OCI-LY1 (cell line): ENCODE data around the gene LSMEM2.

ENCODE experiments used
- H2AFZ ChIP-seq: fragments of 200-600 bp; sonication (generic), shearing (Covaris generic); 2 replicates; pipeline ENCODE4 v1.6.0; 2014; ENCODE audit warnings: antibody characterized with exemption, mild to moderate bottlenecking, low read length
- H3F3A ChIP-seq: fragments of 200-600 bp; sonication (generic), shearing (Covaris generic); 2 replicates; pipeline ENCODE4 v1.6.0; 2014; ENCODE audit warnings: mild to moderate bottlenecking, antibody characterized with exemption, low read length, moderate library complexity; ENCODE audit not compliant: insufficient read depth
- H3K27ac ChIP-seq: fragments of 200-600 bp; sonication (generic); 2 replicates; pipeline ENCODE4 v1.5.1; 2014; ENCODE audit warnings: low read length, mixed run types, mild to moderate bottlenecking, low read depth; ENCODE audit not compliant: poor library complexity, severe bottlenecking
- H3K27me3 ChIP-seq: fragments of 200-600 bp; sonication (generic); 2 replicates; pipeline ENCODE4 v1.6.0; 2014; ENCODE audit warnings: antibody characterized with exemption, mild to moderate bottlenecking, low read length, moderate library complexity; ENCODE audit not compliant: insufficient read depth
- H3K36me3 ChIP-seq: fragments of 200-600 bp; sonication (generic); 2 replicates; pipeline ENCODE4 v1.6.1; 2014; ENCODE audit warnings: mild to moderate bottlenecking, antibody characterized with exemption, low read length, moderate library complexity, mixed read lengths; ENCODE audit not compliant: insufficient read depth
- H3K4me1 ChIP-seq: fragments of 200-600 bp; sonication (generic); 2 replicates; pipeline ENCODE4 v1.5.1; 2014; ENCODE audit warnings: mild to moderate bottlenecking, low read length, moderate library complexity; ENCODE audit not compliant: insufficient read depth, severe bottlenecking
- H3K4me2 ChIP-seq: fragments of 200-600 bp; sonication (generic), shearing (Covaris generic); 2 replicates; pipeline ENCODE4 v1.6.1; 2014; ENCODE audit warnings: low read length
- H3K4me3 ChIP-seq: fragments of 200-600 bp; sonication (generic); 2 replicates; pipeline ENCODE4 v1.5.1; 2014; ENCODE audit warnings: low read length, low read depth, mild to moderate bottlenecking, mixed read lengths; ENCODE audit not compliant: poor library complexity, severe bottlenecking
- H3K79me2 ChIP-seq: fragments of 200-600 bp; shearing (Covaris generic); 2 replicates; pipeline ENCODE4 v1.6.1; 2016; ENCODE audit warnings: mixed run types, low read length, mixed read lengths; ENCODE audit not compliant: insufficient read depth
- H3K9ac ChIP-seq: fragments of 200-600 bp; sonication (generic), shearing (Covaris generic); 2 replicates; pipeline ENCODE4 v1.6.1; 2014; ENCODE audit warnings: mild to moderate bottlenecking, low read length, mixed read lengths
- H3K9me2 ChIP-seq: fragments of 200-600 bp; sonication (generic), shearing (Covaris generic); 2 replicates; pipeline ENCODE4 v1.6.1; 2014; ENCODE audit warnings: low read depth, mild to moderate bottlenecking, low read length, mixed read lengths
- H3K9me3 ChIP-seq: fragments of 200-600 bp; shearing (Covaris generic); 2 replicates; pipeline ENCODE4 v1.6.1; 2014; ENCODE audit warnings: low read length, mixed read lengths
- H4K20me1 ChIP-seq: fragments of 200-600 bp; sonication (generic), shearing (Covaris generic); 2 replicates; pipeline ENCODE4 v1.6.0; 2016; ENCODE audit warnings: mild to moderate bottlenecking, low read length; ENCODE audit not compliant: insufficient read depth
- CTCF ChIP-seq: fragments of 200-600 bp; sonication (generic), shearing (Covaris generic); IDR thresholded peaks from 2 replicates; pipeline ENCODE4 v1.5.1; 2017; ENCODE audit warnings: mild to moderate bottlenecking, antibody characterized with exemption, low read length, moderate library complexity, mixed read lengths
- EZH2 ChIP-seq: fragments of 200-600 bp; sonication (generic), shearing (Covaris generic); IDR thresholded peaks from 2 replicates; pipeline ENCODE4 v1.8.0; 2017; ENCODE audit warnings: borderline replicate concordance, mixed run types, mild to moderate bottlenecking, antibody characterized with exemption, low read length, moderate library complexity, mixed read lengths

The LSMEM2 gene

GRCh38 chr3:50294492-50295403, 15.9 kb downstream of the LSMEM2 start:
- TF ChIP-seq EZH2 (no peak), CTCF (no peak)
- no peak overlapping the region for H3K4me3 ChIP-seq
- no peaks in the 10 kb centered on the region for H3K9me2 ChIP-seq
- no peaks in the 10 kb centered on the region for H4K20me1 ChIP-seq
- H3K27me3 ChIP-seq, result no peaks in the 10 kb centered on the region
- no peaks in the 10 kb centered on the region for H3F3A ChIP-seq
- H3K36me3 ChIP-seq, result peaks cover 10% of the 10 kb centered on the region
- no peak overlapping the region for H3K4me2 ChIP-seq
- peaks cover 10% of the 10 kb centered on the region for H3K79me2 ChIP-seq
- no peak overlapping the region for H2AFZ ChIP-seq
- no peak overlapping the region for H3K27ac ChIP-seq
- H3K4me1 ChIP-seq, result peaks cover 29% of the 10 kb centered on the region
- H3K9me3 ChIP-seq, result no peaks in the 10 kb centered on the region
- no peak overlapping the region for H3K9ac ChIP-seq

GRCh38 chr3:50295553-50296431, 16.9 kb downstream of the LSMEM2 start:
- Histone ChIP-seq H3K9me2 (no peaks in the 10 kb centered on the region), H3K27me3 (no peaks in the 10 kb centered on the region), H3K9me3 (no peaks in the 10 kb centered on the region), H4K20me1 (no peaks in the 10 kb centered on the region), H3K79me2 (peaks cover 10% of the 10 kb centered on the region), H3K27ac (no peak overlapping the region), H3K4me2 (no peak overlapping the region), H2AFZ (no peak overlapping the region), H3K4me1 (peaks cover 34% of the 10 kb centered on the region), H3K36me3 (no peaks in the 10 kb centered on the region; the same call in 1 of the 2 replicates), H3F3A (no peaks in the 10 kb centered on the region), H3K4me3 (no peak overlapping the region), H3K9ac (no peak overlapping the region)
- TF ChIP-seq CTCF (no peak), EZH2 (no peak)

- Histone ChIP-seq H4K20me1 (no peaks in the 10 kb centered on the region), H3K9me2 (no peaks in the 10 kb centered on the region), H3K4me1 (peaks cover 28% of the 10 kb centered on the region), H3K79me2 (peaks cover 2% of the 10 kb centered on the region), H3K27me3 (no peaks in the 10 kb centered on the region), H3K9ac (no peak overlapping the region), H2AFZ (no peak overlapping the region), H3K4me3 (no peak overlapping the region), H3K9me3 (no peaks in the 10 kb centered on the region), H3F3A (no peaks in the 10 kb centered on the region), H3K27ac (no peak overlapping the region), H3K36me3 (no peaks in the 10 kb centered on the region; the same call in 1 of the 2 replicates), H3K4me2 (no peak overlapping the region)
- TF ChIP-seq CTCF (no peak), EZH2 (no peak)
Measured at GRCh38 chr3:50296721-50297383, 18.0 kb downstream of the LSMEM2 start.
